Adrenal gland (tissue), 12 donors: ENCODE results near the gene CPNE4. TPM values are rescaled to one million over a fixed set of nuclear protein-coding genes. Genes with fewer than 3 reads are reported as not detected.

Source experiments
- DNase-seq, 7 donors: peaks; one replicate each; pipeline ENCODE4 v3.0.0-alpha.2; 2019 to 2020
- H3K27ac ChIP-seq, 5 donors: fragments of 200-600 bp; sonication (generic) in 4 of 5; 1 replicate in 3 of 5; 2 replicates in 2 of 5; pipeline versions ENCODE4 v1.5.1 to v1.8.0; 2016 to 2020; ENCODE audit warnings: mild to moderate bottlenecking in 1 of 5
- H3K27me3 ChIP-seq: fragments of 200-600 bp; 2 replicates; pipeline ENCODE4 v1.8.0; 2021
- H3K36me3 ChIP-seq, 2 donors: fragments of 200-600 bp; replicated peaks in 1 of 2; 1 replicate in 1 of 2; 2 replicates in 1 of 2; pipeline versions ENCODE4 v1.5.1 to v1.8.0; 2018 to 2022
- H3K4me1 ChIP-seq, 2 donors: fragments of 200-600 bp; replicated peaks in 1 of 2; 1 replicate in 1 of 2; 2 replicates in 1 of 2; pipeline versions ENCODE4 v1.5.1 to v1.8.0; 2018 to 2021
- H3K4me3 ChIP-seq, 4 donors: fragments of 200-600 bp; sonication (generic) in 3 of 4; one replicate each; pipeline ENCODE4 v1.5.1; 2016 to 2018
- H3K9me3 ChIP-seq, 3 donors: fragments of 200-600 bp; sonication (generic) in 1 of 3; replicated peaks in 1 of 3; 1 replicate in 2 of 3; 2 replicates in 1 of 3; pipeline versions ENCODE4 v1.5.1 to v1.8.0; 2016 to 2021
- POLR2A ChIP-seq, 2 donors: fragments of 450-650 bp; IDR thresholded peaks; one replicate each; pipeline ENCODE4 v1.6.1; 2017; ENCODE audit warnings: antibody characterized with exemption in 2 of 2, mild to moderate bottlenecking in 2 of 2, moderate library complexity in 1 of 2
- WGBS, 4 donors: extraction: QIAGEN DNeasy Blood & Tissue Kit in 2 of 4; methylation state at CpG; one replicate each; pipeline versions ENCODE4 v1.1.5 to v1.1.7; 2013 to 2017; 5-methylcytosine and 5-hydroxymethylcytosine counted together
- intact Hi-C, 2 donors: fragments of 100-400 bp; cut with DNase I; formaldehyde crosslinking; loops; one replicate each; pipeline versions ENCODE4 v1.14.1 to v1.15.0; 2022 to 2023
- microRNA-seq, 3 donors: library from miRNA; unstranded; fragments of <30 nt; microRNA quantifications; one replicate each; pipeline ENCODE4, GENCODE V29; 2017 to 2020
- polyA plus RNA-seq, 3 donors: library from polyadenylated mRNA; stranded (reverse); fragments of 200-250 nt in 2 of 3; fragments of 350-450 nt in 1 of 3; fragmentation: Illumina TruSeq in 1 of 3; extraction: RNeasy Lipid Tissue Mini Kit (QIAGEN cat#74804) in 1 of 3; gene quantifications; one replicate each; pipeline ENCODE4 v1.2.3, GENCODE V29; 2013 to 2014
- small RNA-seq, 2 donors: library from RNA; depleted of rRNA; stranded (forward); fragments of <200 nt; gene quantifications; one replicate each; pipeline ENCODE3, GENCODE V24; 2016
- total RNA-seq, 9 donors: library from RNA; depleted of rRNA in 4 of 9; stranded (reverse); fragments of >200 nt in 4 of 9; fragments of 120-200 nt in 1 of 9; fragmentation: NEBNext Ultra II Directional in 1 of 9; extraction: Animal tissue kit (Norgen Biotek cat#: 25700) in 1 of 9; gene quantifications; one replicate each; pipeline versions ENCODE4 v1.1.0 to v1.2.4, GENCODE V29; 2013 to 2023
- donor health status: healthy with polysubstance abuse.
- donor health status: Bipolar disorder and iron deficiency.
- donor health status: DM: yes; HTN: yes; CAD: no.
- donor health status: DM: no; HTN: no; CAD: no.
- donor health status: DM: no; HTN: no; CAD: no.
- donor health status: DM: yes; HTN: yes; CAD: no.

CPNE4 gene
- total and polyA plus RNA-seq, 12 donors: 0.11 to 7.5 (median 0.59) TPM

DNA sequence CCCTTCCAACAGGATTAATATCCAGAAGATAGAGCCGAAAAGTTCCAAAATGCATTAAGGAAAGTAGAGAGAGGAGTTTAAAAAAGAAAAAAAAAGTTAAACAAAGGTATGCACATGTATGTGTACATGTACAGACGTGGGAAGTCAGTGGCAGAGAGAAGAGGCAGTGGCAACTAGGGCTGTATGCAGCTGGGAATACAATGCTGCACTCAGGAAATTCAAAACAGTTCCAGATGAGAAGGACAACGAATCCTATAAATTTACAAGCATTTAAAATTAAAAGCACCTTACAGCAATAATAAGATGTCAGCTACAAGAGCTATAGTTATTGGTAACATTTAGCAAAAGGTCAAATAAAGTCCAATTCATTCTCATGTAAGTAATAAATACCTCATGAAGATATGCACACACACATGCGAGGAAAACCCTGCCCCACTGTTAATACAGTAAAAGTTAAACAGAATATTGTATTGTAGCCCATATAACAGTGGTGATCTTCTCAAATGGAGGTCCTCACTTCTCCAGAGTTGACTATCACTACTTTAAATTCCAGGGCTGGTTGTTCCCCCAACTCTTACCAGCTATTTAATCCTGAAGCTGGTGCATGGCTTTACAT is 550.2 kb downstream of the CPNE4 start:
- Histone ChIP-seq H3K27ac (no peak overlapping the region), H3K4me1 (no peaks in the 10 kb centered on the region), H3K36me3 (peaks cover 0 to 16% of the 10 kb centered on the region in 2 donors), H3K4me3 (no peak overlapping the region), H3K27me3 (no peaks in the 10 kb centered on the region), H3K9me3 (peaks cover 0 to 6% (median 0%) of the 10 kb centered on the region in 3 donors)
- 92 to 95% (median 94%) methylated on average over 4 of the region's 4 CpGs for WGBS, 4 donors
- intact Hi-C loops: no loop called here
- no peak for TF ChIP-seq POLR2A (IDR thresholded peaks at IDR 0.05)
- no peak for DNase-seq

Small RNAs within 50 kb of the gene (microRNA-seq; reads per million reads assigned to microRNA genes)
- gene MIR5704: 0 reads per million in 3 donors

Small RNAs within 50 kb of the gene (small RNA-seq; reads per million reads assigned to genes)
- gene AC107027.2: 0 reads per million in 2 donors
- 0 reads per million in 2 donors for gene MIR5704
